Measurements from ENCODE around the gene GPAT3. TPM values are rescaled to one million over a fixed set of nuclear protein-coding genes. Genes with fewer than 3 reads are reported as not detected.

GPAT3 gene
- polyA plus RNA-seq, 1 experiment = 15.0 TPM

DNA sequence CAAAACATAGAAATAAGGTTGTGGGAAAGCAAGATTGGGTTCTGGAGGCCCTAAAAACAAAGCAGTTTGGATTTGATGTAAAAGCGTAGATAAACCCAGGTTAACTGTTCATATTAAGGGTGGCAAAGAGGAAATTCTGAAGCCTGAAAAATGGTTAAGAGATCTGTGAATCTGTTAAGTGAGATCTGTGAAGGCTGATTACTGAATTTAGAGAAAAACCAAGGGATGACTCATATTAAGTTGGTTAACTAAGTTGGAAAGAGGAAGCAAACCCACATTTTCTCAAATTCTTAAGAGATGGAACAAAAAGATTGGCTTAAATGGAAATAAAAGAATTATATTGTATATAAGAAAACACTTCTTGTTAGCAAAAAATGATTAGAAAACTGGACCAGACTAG lies 22.8 kb downstream of the GPAT3 start:
- H3K4me3 ChIP-seq (ENCODE audit: low read depth, low read length) = no peak overlapping the region
- no peaks in the 10 kb centered on the region for H3K9me3 ChIP-seq (ENCODE audit: control insufficient read depth, insufficient read depth, low read length)
- no peaks in the 10 kb centered on the region for H3K27me3 ChIP-seq (ENCODE audit: control insufficient read depth, insufficient read depth, low read length)
- CTCF ChIA-PET = no interaction called here
- no peak overlapping the region for H3K27ac ChIP-seq (ENCODE audit: low read depth, low read length)
- POLR2A ChIA-PET = interaction anchor here (0.6 kb wide), 1 partner anchor 76 kb away, joined by 4 read pairs; no protein-coding TSS in a partner anchor
- TF ChIP-seq, protein P1, sequence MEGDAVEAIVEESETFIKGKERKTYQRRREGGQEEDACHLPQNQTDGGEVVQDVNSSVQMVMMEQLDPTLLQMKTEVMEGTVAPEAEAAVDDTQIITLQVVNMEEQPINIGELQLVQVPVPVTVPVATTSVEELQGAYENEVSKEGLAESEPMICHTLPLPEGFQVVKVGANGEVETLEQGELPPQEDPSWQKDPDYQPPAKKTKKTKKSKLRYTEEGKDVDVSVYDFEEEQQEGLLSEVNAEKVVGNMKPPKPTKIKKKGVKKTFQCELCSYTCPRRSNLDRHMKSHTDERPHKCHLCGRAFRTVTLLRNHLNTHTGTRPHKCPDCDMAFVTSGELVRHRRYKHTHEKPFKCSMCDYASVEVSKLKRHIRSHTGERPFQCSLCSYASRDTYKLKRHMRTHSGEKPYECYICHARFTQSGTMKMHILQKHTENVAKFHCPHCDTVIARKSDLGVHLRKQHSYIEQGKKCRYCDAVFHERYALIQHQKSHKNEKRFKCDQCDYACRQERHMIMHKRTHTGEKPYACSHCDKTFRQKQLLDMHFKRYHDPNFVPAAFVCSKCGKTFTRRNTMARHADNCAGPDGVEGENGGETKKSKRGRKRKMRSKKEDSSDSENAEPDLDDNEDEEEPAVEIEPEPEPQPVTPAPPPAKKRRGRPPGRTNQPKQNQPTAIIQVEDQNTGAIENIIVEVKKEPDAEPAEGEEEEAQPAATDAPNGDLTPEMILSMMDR (IDR thresholded peaks at IDR 0.05; ENCODE audit: low read depth, low read length) = no peak
- DNase-seq (ENCODE audit: low read depth, low spot score) = no peak

- ChIA-PET POLR2A (no interaction called here), CTCF (no interaction called here)
- H3K4me3 ChIP-seq (ENCODE audit: low read depth, low read length) = no peak overlapping the region
- no peak overlapping the region for H3K27ac ChIP-seq (ENCODE audit: low read depth, low read length)
- no peaks in the 10 kb centered on the region; the same call in 1 of the 2 replicates for H3K9me3 ChIP-seq (ENCODE audit: control insufficient read depth, insufficient read depth, low read length)
- no peak for DNase-seq (ENCODE audit: low read depth, low spot score)
- H3K27me3 ChIP-seq (ENCODE audit: control insufficient read depth, insufficient read depth, low read length) = no peaks in the 10 kb centered on the region
- TF ChIP-seq, protein P1 (IDR thresholded peaks at IDR 0.05; ENCODE audit: low read depth, low read length) = no peak
Observed at GRCh38 chr4:83560523-83560922, 24.6 kb downstream of the GPAT3 start.

DNA sequence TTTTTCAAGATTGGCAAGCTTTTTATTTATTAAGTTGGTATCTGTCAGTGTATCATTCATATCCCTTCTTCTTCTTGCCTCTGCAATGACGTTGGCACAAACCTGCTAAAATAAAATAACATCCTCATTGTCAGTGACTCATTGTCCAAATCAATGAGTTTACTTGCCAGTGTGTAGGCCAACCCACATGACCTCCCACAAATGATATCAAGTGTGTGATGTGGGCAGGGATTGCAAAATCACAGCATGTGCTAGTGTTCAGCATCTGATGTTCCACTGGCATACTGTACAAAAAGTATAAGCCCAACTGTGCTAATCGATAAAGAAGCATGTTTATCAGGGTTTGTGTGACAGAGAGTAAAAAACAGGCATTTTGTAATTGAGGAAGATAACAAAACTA lies 25.5 kb downstream of the GPAT3 start:
- CTCF ChIA-PET = no interaction called here
- POLR2A ChIA-PET = no interaction called here

DNA sequence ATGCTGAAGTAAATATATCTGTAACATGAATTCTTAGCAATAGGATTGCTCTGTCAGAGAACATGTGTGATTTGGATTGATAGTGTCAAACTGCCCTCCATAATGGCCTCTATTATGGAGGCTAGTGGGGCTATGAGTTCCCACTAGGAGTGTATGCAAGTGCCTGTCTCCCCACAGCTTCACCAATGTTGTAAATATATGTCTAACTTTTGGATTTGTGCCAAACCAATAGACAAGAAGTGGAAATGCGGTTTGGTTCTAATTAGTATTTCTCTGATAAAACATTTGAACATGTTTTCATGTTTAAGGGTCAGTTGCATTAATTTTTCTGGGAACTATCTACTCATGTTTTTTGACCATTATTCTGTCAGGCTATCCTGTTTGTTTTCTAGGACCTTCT lies 28.1 kb downstream of the GPAT3 start:
- no peak overlapping the region for H3K27ac ChIP-seq (ENCODE audit: low read depth, low read length)
- CTCF ChIA-PET = interaction anchor here (0.7 kb wide), 1 partner anchor 35 kb away, joined by 3 read pairs; no protein-coding TSS in a partner anchor
- TF ChIP-seq, protein P1 (IDR thresholded peaks at IDR 0.05; ENCODE audit: low read depth, low read length) = no peak
- no peak for DNase-seq (ENCODE audit: low read depth, low spot score)
- H3K4me3 ChIP-seq (ENCODE audit: low read depth, low read length) = no peak overlapping the region
- no peaks in the 10 kb centered on the region; the same call in 1 of the 2 replicates for H3K9me3 ChIP-seq (ENCODE audit: control insufficient read depth, insufficient read depth, low read length)
- POLR2A ChIA-PET = interaction anchor here (0.9 kb wide), 1 partner anchor 20 kb away, joined by 6 read pairs; no protein-coding TSS in a partner anchor
- no peaks in the 10 kb centered on the region for H3K27me3 ChIP-seq (ENCODE audit: control insufficient read depth, insufficient read depth, low read length)

More for the DNA sequence above, 25.5 kb downstream of the GPAT3 start:
- H3K27ac ChIP-seq (ENCODE audit: low read depth, low read length) = no peak overlapping the region
- no peak for DNase-seq (ENCODE audit: low read depth, low spot score)
- H3K9me3 ChIP-seq (ENCODE audit: control insufficient read depth, insufficient read depth, low read length) = no peaks in the 10 kb centered on the region; the same call in 1 of the 2 replicates
- H3K4me3 ChIP-seq (ENCODE audit: low read depth, low read length) = no peak overlapping the region
- TF ChIP-seq, protein P1 (IDR thresholded peaks at IDR 0.05; ENCODE audit: low read depth, low read length) = no peak
- H3K27me3 ChIP-seq (ENCODE audit: control insufficient read depth, insufficient read depth, low read length) = no peaks in the 10 kb centered on the region

- ChIA-PET CTCF (no interaction called here), POLR2A (no interaction called here)
- TF ChIP-seq, protein P1 (IDR thresholded peaks at IDR 0.05; ENCODE audit: low read depth, low read length) = no peak
- Histone ChIP-seq H3K4me3 (ENCODE audit: low read depth, low read length) (no peak overlapping the region), H3K27ac (ENCODE audit: low read depth, low read length) (no peak overlapping the region), H3K9me3 (ENCODE audit: control insufficient read depth, insufficient read depth, low read length) (no peaks in the 10 kb centered on the region; the same call in 1 of the 2 replicates), H3K27me3 (ENCODE audit: control insufficient read depth, insufficient read depth, low read length) (no peaks in the 10 kb centered on the region)
- DNase-seq (ENCODE audit: low read depth, low spot score) = no peak
Observed at GRCh38 chr4:83568062-83568461, 32.2 kb downstream of the GPAT3 start.

Measured in AG04450 (cell line).